Muscle layer of duodenum (tissue), 2 donors: ENCODE data around the gene RHBDD3.
A peak's percentile ranks its signal among the peaks of the same experiment; 100 is the strongest.

ENCODE experiments used
- H3K27ac ChIP-seq: one replicate; pipeline ENCODE4 v1.7.0; 2013; ENCODE audit warnings: mild to moderate bottlenecking, low read length
- H3K27me3 ChIP-seq: one replicate; pipeline ENCODE4 v1.7.0; 2013; ENCODE audit warnings: low read depth, mild to moderate bottlenecking, control low read depth, low read length
- H3K36me3 ChIP-seq, 2 donors: one replicate each; pipeline ENCODE4 v1.7.0; 2013; ENCODE audit warnings: low read length in 2 of 2, control low read depth in 1 of 2, mild to moderate bottlenecking in 1 of 2; ENCODE audit not compliant: insufficient read depth in 2 of 2, control insufficient read depth in 1 of 2
- H3K4me1 ChIP-seq, 2 donors: one replicate each; pipeline ENCODE4 v1.7.0; 2013; ENCODE audit warnings: low read length in 2 of 2, mild to moderate bottlenecking in 2 of 2, control low read depth in 1 of 2, moderate library complexity in 1 of 2; ENCODE audit not compliant: insufficient read depth in 2 of 2, control insufficient read depth in 1 of 2
- H3K4me3 ChIP-seq, 2 donors: one replicate each; pipeline ENCODE4 v1.7.0; 2013; ENCODE audit warnings: low read length in 2 of 2, low read depth in 1 of 2, mild to moderate bottlenecking in 1 of 2
- H3K9me3 ChIP-seq, 2 donors: one replicate each; pipeline ENCODE4 v1.7.0; 2013; ENCODE audit warnings: low read length in 2 of 2, control low read depth in 1 of 2, mild to moderate bottlenecking in 1 of 2; ENCODE audit not compliant: control insufficient read depth in 1 of 2
- donor health status: healthy.

Gene RHBDD3

DNA sequence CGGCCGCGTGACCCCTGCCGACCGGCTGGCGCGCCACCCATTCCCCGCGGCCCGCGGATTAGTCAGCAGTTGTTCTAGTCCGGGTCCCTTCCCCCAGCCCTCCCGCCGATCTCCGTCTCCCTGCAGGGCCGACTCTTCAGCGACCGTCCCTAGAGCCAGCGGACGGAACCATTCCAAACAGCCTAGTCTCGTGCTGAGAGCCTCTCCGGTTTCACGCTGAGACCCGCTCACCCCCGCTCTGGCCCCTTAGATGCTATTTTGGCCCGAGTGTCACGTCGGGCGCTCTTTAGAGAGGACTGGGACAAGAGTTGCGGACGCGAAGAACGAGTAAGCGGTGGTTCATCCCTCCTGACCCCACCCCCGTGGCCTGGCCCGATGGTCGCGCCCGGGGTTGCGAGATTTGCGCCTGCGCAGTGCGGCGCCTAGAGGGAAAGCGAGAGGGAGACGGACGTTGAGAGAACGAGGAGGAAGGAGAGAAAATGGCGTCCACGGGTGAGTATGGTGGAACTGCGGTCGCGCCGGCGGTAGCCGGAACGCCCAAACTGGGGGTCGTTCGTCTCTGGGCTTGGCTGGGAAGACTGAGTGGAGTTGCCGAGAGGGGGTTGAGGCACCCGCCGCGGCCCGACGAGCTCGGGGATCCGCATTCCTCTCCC is at the start of gene RHBDD3, which contains the start of gene EWSR1:
RHBDD3 (minus strand) TSS at position 124 of the 653 bp plus-strand sequence. CDS start 2,355 bp downstream, outside the sequence.
EWSR1 (plus strand) TSS at position 411 of the 653 bp plus-strand sequence; CDS start at position 480, 69 bp downstream.
- no peaks in the 10 kb centered on the region for H3K27me3 ChIP-seq
- peak within 1 kb of the TSS; percentile 87 to 94 for H3K4me3 ChIP-seq
- no peaks in the 10 kb centered on the region for H3K9me3 ChIP-seq
- H3K36me3 ChIP-seq, result peaks cover 18 to 24% of the 10 kb centered on the region in 2 donors
- H3K4me1 ChIP-seq, result peaks cover 43 to 51% of the 10 kb centered on the region in 2 donors
- peak within 1 kb of the TSS; percentile 96 for H3K27ac ChIP-seq

- peaks cover 20% of the 10 kb centered on the region for H3K27me3 ChIP-seq
- no peaks in the 10 kb centered on the region for H3K9me3 ChIP-seq
- H3K36me3 ChIP-seq, result no peaks in the 10 kb centered on the region
- H3K4me1 ChIP-seq, result peaks cover under 1 to 42% of the 10 kb centered on the region in 2 donors
- no peak overlapping the region for H3K27ac ChIP-seq
- peak overlapping the region in 1 of 2 donors; percentile 54 for H3K4me3 ChIP-seq
Measured at GRCh38 chr22:29316141-29316828, 48.5 kb upstream of the RHBDD3 start.

DNA sequence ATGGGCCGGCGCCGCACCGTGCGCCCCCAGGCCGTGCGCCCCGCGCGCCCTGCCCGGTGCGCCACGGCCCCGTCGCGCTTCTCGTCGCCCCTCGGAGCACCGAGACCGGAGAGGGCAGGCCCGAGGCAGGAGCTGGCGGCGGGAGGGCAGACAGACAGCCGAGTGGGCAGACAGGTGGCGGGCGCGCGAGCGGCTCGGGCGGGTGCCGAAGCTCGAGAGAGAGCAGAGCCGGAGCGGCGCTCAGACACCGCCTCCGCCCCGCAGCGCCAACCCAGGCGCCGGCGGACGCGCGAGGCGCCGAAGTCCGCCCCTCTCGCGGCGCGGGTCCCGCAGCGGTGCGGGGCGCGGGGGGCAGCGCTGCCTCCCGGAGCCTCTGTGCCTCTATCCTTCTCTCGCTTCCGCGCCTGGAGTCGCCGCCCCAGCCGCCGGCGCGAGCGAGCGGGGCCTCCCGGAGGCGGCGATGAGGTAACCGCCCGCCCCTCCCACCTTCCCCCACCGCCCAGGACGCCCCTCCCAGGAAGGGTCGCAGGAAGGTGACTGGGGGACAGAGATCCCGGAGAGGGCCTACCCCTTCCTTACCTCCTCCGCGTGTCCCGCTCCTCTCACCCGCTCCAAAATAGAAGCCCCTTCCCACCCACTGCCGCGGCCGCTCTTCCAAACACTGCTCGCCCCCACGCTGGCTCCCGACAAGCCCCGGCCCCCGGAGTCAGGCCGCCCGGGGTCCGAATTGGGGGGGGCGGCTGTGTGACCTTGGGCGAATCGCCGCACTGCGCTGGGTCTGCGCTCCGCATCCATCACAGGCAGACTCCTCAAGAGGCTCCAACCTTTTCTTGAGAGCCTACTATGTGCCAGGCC is 47.7 kb upstream of the RHBDD3 start, which contains the start of gene RASL10A:
RASL10A (minus strand) TSS at position 412 of the 855 bp plus-strand sequence. CDS start 451 bp downstream, outside the sequence.
- Histone ChIP-seq H3K36me3 (no peaks in the 10 kb centered on the region), H3K27ac (no peak within 1 kb of the TSS), H3K4me1 (peaks cover 3 to 49% of the 10 kb centered on the region in 2 donors), H3K9me3 (no peaks in the 10 kb centered on the region), H3K4me3 (peak within 1 kb of the TSS; percentile 27 to 54), H3K27me3 (peaks cover 20% of the 10 kb centered on the region)

DNA sequence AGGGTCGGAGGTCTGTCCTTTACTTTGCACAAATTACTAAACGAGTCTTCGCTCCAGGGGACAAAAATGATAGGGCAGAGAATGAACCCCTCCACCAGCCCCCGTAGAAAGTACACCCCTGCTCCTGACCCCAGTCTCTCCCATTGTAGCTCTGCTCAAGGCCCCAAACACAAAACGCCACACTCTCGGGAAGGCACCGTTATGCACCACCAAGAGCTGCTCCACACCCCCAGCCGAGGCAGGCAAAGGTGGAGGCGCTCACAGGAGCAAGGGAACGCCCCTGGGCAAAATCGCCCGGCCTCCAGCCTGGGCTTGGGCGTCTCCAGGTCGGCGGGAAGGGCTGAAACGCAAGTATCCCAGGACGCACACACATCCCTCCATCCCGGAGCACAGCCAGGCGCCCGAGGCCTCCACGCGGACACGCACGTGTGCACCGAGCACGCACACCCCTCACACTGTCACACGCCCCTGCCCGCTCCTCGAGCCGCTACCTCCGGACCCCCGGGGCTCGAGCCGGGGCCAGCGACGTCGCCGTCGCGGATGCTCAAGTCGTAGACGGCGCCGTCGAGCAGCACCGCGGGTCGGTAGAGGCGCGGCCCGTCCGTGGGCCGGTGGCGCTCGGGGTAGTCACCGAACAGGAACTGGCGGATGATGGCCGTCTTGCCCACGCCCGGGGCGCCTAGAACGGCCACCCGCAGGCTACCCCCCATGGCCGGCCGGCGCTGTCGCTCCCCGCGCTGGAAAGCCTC is 46.9 kb upstream of the RHBDD3 start:
- H3K9me3 ChIP-seq, result no peaks in the 10 kb centered on the region
- H3K4me1 ChIP-seq, result peaks cover 6 to 55% of the 10 kb centered on the region in 2 donors
- no peaks in the 10 kb centered on the region for H3K36me3 ChIP-seq
- H3K27me3 ChIP-seq, result peaks cover 20% of the 10 kb centered on the region
- peak overlapping the region; percentile 27 to 54 for H3K4me3 ChIP-seq
- H3K27ac ChIP-seq, result no peak overlapping the region

GRCh38 chr22:29313576-29314466 is 46.0 kb upstream of the RHBDD3 start:
- peaks cover 15 to 64% of the 10 kb centered on the region in 2 donors for H3K4me1 ChIP-seq
- peak overlapping the region; percentile 27 to 54 for H3K4me3 ChIP-seq
- no peaks in the 10 kb centered on the region for H3K36me3 ChIP-seq
- no peak overlapping the region for H3K27ac ChIP-seq
- no peaks in the 10 kb centered on the region for H3K9me3 ChIP-seq
- peaks cover 20% of the 10 kb centered on the region for H3K27me3 ChIP-seq

- Histone ChIP-seq H3K4me1 (peaks cover 15 to 71% of the 10 kb centered on the region in 2 donors), H3K36me3 (no peaks in the 10 kb centered on the region), H3K27ac (no peak overlapping the region), H3K4me3 (no peak overlapping the region), H3K9me3 (no peaks in the 10 kb centered on the region), H3K27me3 (peaks cover 20% of the 10 kb centered on the region)
Measured at GRCh38 chr22:29313126-29313575, 45.4 kb upstream of the RHBDD3 start.

- H3K27ac ChIP-seq, result no peak overlapping the region
- H3K4me3 ChIP-seq, result peak overlapping the region in 1 of 2 donors; percentile 15
- H3K4me1 ChIP-seq, result peaks cover 15 to 78% of the 10 kb centered on the region in 2 donors
- peaks cover 20% of the 10 kb centered on the region for H3K27me3 ChIP-seq
- no peaks in the 10 kb centered on the region for H3K9me3 ChIP-seq
- no peaks in the 10 kb centered on the region for H3K36me3 ChIP-seq
Measured at GRCh38 chr22:29312218-29313125, 44.7 kb upstream of the RHBDD3 start.

DNA sequence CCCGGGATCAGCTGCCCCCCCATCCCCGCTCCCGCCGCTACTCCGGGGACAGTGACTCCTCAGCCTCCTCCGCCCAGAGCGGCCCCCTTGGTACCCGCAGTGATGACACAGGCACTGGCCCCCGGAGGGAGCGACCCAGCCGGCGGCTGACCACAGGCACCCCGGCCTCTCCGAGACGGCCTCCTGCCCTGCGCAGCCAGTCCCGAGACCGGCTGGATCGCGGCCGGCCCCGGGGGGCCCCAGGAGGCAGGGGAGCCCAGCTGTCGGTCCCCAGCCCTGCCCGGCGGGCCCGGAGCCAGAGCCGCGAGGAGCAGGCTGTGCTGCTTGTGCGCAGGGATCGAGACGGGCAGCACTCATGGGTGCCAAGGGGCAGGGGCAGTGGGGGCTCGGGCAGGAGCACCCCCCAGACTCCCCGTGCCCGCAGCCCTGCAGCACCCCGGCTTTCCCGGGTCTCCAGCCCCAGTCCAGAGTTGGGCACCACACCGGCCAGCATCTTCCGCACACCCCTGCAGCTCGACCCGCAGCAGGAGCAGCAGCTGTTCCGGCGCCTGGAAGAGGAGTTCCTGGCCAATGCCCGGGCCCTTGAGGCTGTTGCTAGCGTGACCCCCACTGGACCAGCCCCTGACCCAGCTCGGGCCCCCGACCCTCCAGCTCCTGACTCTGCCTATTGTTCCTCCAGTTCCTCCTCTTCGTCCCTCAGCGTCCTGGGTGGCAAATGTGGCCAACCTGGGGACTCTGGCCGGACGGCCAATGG is 43.9 kb upstream of the RHBDD3 start:
- Histone ChIP-seq H3K4me3 (peak overlapping the region in 1 of 2 donors; percentile 15), H3K27me3 (peaks cover 20% of the 10 kb centered on the region), H3K4me1 (peaks cover 15 to 80% of the 10 kb centered on the region in 2 donors), H3K9me3 (no peaks in the 10 kb centered on the region), H3K36me3 (no peaks in the 10 kb centered on the region), H3K27ac (no peak overlapping the region)
